HEK293T (cell line): Measurements from ENCODE around the gene TRIM66.

ENCODE experiments used
- BHLHE40 ChIP-seq: fragments of 450-650 bp; IDR thresholded peaks from 2 replicates; pipeline ENCODE4 v1.6.1; 2016; ENCODE audit warnings: mild to moderate bottlenecking, moderate library complexity, borderline replicate concordance
- ELF4 ChIP-seq: fragments of 450-650 bp; IDR thresholded peaks from 2 replicates; pipeline ENCODE4 v1.6.1; 2017; ENCODE audit warnings: antibody characterized with exemption
- FOXM1 ChIP-seq: fragments of 450-650 bp; IDR thresholded peaks from 2 replicates; pipeline ENCODE4 v1.6.1; 2017; ENCODE audit warnings: mild to moderate bottlenecking, borderline replicate concordance
- SP1 ChIP-seq: fragments of 450-650 bp; IDR thresholded peaks from 2 replicates; pipeline ENCODE4 v1.6.1; 2017

GRCh38 chr11:8679006-8679405 is 3.5 kb downstream of the TRIM66 start:
- TF ChIP-seq FOXM1 (no peak), ELF4 (no peak), BHLHE40 (no peak), SP1 (no peak)
